ENCODE measurements around the gene FAM53B.

Gene FAM53B

GRCh38 chr10:124651402-124651891 lies 92.7 kb downstream of the FAM53B start:
- no peak overlapping the region for H3K14ac ChIP-seq (ENCODE audit: low read length)
- H3K4me2 ChIP-seq (ENCODE audit: insufficient read depth, low read length, poor library complexity, severe bottlenecking) = no peak overlapping the region
- H3K36me3 ChIP-seq (replicated peaks in 1 of 2; ENCODE audit: control insufficient read depth in 2 of 2, insufficient read depth in 2 of 2, low read length in 2 of 2) = peaks cover 8 to 27% of the 10 kb centered on the region in 2 donors
- H2BK12ac ChIP-seq (ENCODE audit: low read length) = peak overlapping the region; percentile 36
- H3K4ac ChIP-seq (ENCODE audit: low read length) = no peak overlapping the region
- peaks cover 8 to 34% of the 10 kb centered on the region in 2 donors for H3K4me1 ChIP-seq (ENCODE audit: control insufficient read depth in 2 of 2, insufficient read depth in 1 of 2, low read depth in 1 of 2, low read length in 2 of 2)
- no peak overlapping the region for H4K91ac ChIP-seq (ENCODE audit: low read depth, low read length, poor library complexity)
- DNase-seq (ENCODE audit: low spot score) = no peak
- H3K4me3 ChIP-seq (ENCODE audit: low read length in 2 of 2) = no peak overlapping the region
- H2BK120ac ChIP-seq (ENCODE audit: low read depth, low read length) = no peak overlapping the region
- no peaks in the 10 kb centered on the region for H3K27me3 ChIP-seq (ENCODE audit: control insufficient read depth in 3 of 3, insufficient read depth in 3 of 3, low read depth in 1 of 3, low read length in 3 of 3)
- H2BK15ac ChIP-seq (ENCODE audit: low read length) = peak overlapping the region; percentile 34
- no peak overlapping the region for H3K27ac ChIP-seq (replicated peaks; ENCODE audit: low read length)
- no peak overlapping the region for H3K23ac ChIP-seq (ENCODE audit: low read depth, low read length, poor library complexity)
- H4K8ac ChIP-seq (ENCODE audit: low read depth, low read length) = no peak overlapping the region
- H3K79me1 ChIP-seq (ENCODE audit: low read depth, low read length) = peaks cover 13% of the 10 kb centered on the region
- H3K9me3 ChIP-seq (replicated peaks in 1 of 2; ENCODE audit: control insufficient read depth in 2 of 2, insufficient read depth in 1 of 2, low read depth in 1 of 2, low read length in 2 of 2) = no peaks in the 10 kb centered on the region
- WGBS, 2 donors (ENCODE audit: extremely low coverage in 2 of 2, insufficient read length in 2 of 2, insufficient replicate concordance in 1 of 2) = no CpG with 5 or more reads among the region's 14 CpGs
- H3K18ac ChIP-seq (ENCODE audit: low read length) = peak overlapping the region; percentile 86
- peak overlapping the region; percentile 57 for H2AK5ac ChIP-seq (ENCODE audit: low read depth, low read length)
- H2AFZ ChIP-seq (ENCODE audit: low read length) = no peak overlapping the region
- peak overlapping the region; percentile 7 for H2BK5ac ChIP-seq (ENCODE audit: low read length)
- peak overlapping the region; percentile 44 for H3K9ac ChIP-seq (ENCODE audit: low read depth, low read length, poor library complexity)

GRCh38 chr10:124650820-124651401 lies 93.3 kb downstream of the FAM53B start:
- Histone ChIP-seq H2BK12ac (ENCODE audit: low read length) (peak overlapping the region; percentile 36), H3K27me3 (ENCODE audit: control insufficient read depth in 3 of 3, insufficient read depth in 3 of 3, low read depth in 1 of 3, low read length in 3 of 3) (no peaks in the 10 kb centered on the region), H3K4me1 (ENCODE audit: control insufficient read depth in 2 of 2, insufficient read depth in 1 of 2, low read depth in 1 of 2, low read length in 2 of 2) (peaks cover 8 to 34% of the 10 kb centered on the region in 2 donors), H3K14ac (ENCODE audit: low read length) (no peak overlapping the region), H4K91ac (ENCODE audit: low read depth, low read length, poor library complexity) (no peak overlapping the region), H2AK5ac (ENCODE audit: low read depth, low read length) (peak overlapping the region; percentile 57), H4K8ac (ENCODE audit: low read depth, low read length) (no peak overlapping the region), H3K9ac (ENCODE audit: low read depth, low read length, poor library complexity) (peak overlapping the region; percentile 44), H3K4me3 (ENCODE audit: low read length in 2 of 2) (no peak overlapping the region), H3K9me3 (replicated peaks in 1 of 2; ENCODE audit: control insufficient read depth in 2 of 2, insufficient read depth in 1 of 2, low read depth in 1 of 2, low read length in 2 of 2) (no peaks in the 10 kb centered on the region), H3K23ac (ENCODE audit: low read depth, low read length, poor library complexity) (no peak overlapping the region), H2BK5ac (ENCODE audit: low read length) (peak overlapping the region; percentile 7), H3K18ac (ENCODE audit: low read length) (peak overlapping the region; percentile 86), H3K79me1 (ENCODE audit: low read depth, low read length) (peaks cover 13% of the 10 kb centered on the region), H2BK120ac (ENCODE audit: low read depth, low read length) (no peak overlapping the region), H3K4me2 (ENCODE audit: insufficient read depth, low read length, poor library complexity, severe bottlenecking) (no peak overlapping the region), H2BK15ac (ENCODE audit: low read length) (peak overlapping the region; percentile 34), H3K27ac (replicated peaks; ENCODE audit: low read length) (no peak overlapping the region), H3K36me3 (replicated peaks in 1 of 2; ENCODE audit: control insufficient read depth in 2 of 2, insufficient read depth in 2 of 2, low read length in 2 of 2) (peaks cover 8 to 22% of the 10 kb centered on the region in 2 donors), H3K4ac (ENCODE audit: low read length) (no peak overlapping the region), H2AFZ (ENCODE audit: low read length) (no peak overlapping the region)
- DNase-seq (ENCODE audit: low spot score) = no peak
- WGBS, 2 donors (ENCODE audit: extremely low coverage in 2 of 2, insufficient read length in 2 of 2, insufficient replicate concordance in 1 of 2) = no CpG with 5 or more reads among the region's 13 CpGs

- no peak overlapping the region for H3K4me3 ChIP-seq (ENCODE audit: low read length in 2 of 2)
- H2BK15ac ChIP-seq (ENCODE audit: low read length) = no peak overlapping the region
- no peak overlapping the region for H2BK12ac ChIP-seq (ENCODE audit: low read length)
- no peaks in the 10 kb centered on the region for H3K27me3 ChIP-seq (ENCODE audit: control insufficient read depth in 3 of 3, insufficient read depth in 3 of 3, low read depth in 1 of 3, low read length in 3 of 3)
- H3K79me1 ChIP-seq (ENCODE audit: low read depth, low read length) = peaks cover 10% of the 10 kb centered on the region
- WGBS, 2 donors (ENCODE audit: extremely low coverage in 2 of 2, insufficient read length in 2 of 2, insufficient replicate concordance in 1 of 2) = no CpG with 5 or more reads among the region's 12 CpGs
- H2AK5ac ChIP-seq (ENCODE audit: low read depth, low read length) = no peak overlapping the region
- H2BK5ac ChIP-seq (ENCODE audit: low read length) = no peak overlapping the region
- no peak overlapping the region for H3K4ac ChIP-seq (ENCODE audit: low read length)
- H3K27ac ChIP-seq (replicated peaks; ENCODE audit: low read length) = no peak overlapping the region
- no peak overlapping the region for H4K8ac ChIP-seq (ENCODE audit: low read depth, low read length)
- H3K9me3 ChIP-seq (replicated peaks in 1 of 2; ENCODE audit: control insufficient read depth in 2 of 2, insufficient read depth in 1 of 2, low read depth in 1 of 2, low read length in 2 of 2) = no peaks in the 10 kb centered on the region
- peaks cover 2 to 16% of the 10 kb centered on the region in 2 donors for H3K36me3 ChIP-seq (replicated peaks in 1 of 2; ENCODE audit: control insufficient read depth in 2 of 2, insufficient read depth in 2 of 2, low read length in 2 of 2)
- peak overlapping the region; percentile 38 for H3K18ac ChIP-seq (ENCODE audit: low read length)
- H3K14ac ChIP-seq (ENCODE audit: low read length) = no peak overlapping the region
- DNase-seq (ENCODE audit: low spot score) = no peak
- peaks cover 8 to 37% of the 10 kb centered on the region in 2 donors for H3K4me1 ChIP-seq (ENCODE audit: control insufficient read depth in 2 of 2, insufficient read depth in 1 of 2, low read depth in 1 of 2, low read length in 2 of 2)
- no peak overlapping the region for H3K9ac ChIP-seq (ENCODE audit: low read depth, low read length, poor library complexity)
- H3K4me2 ChIP-seq (ENCODE audit: insufficient read depth, low read length, poor library complexity, severe bottlenecking) = no peak overlapping the region
- H4K91ac ChIP-seq (ENCODE audit: low read depth, low read length, poor library complexity) = no peak overlapping the region
- no peak overlapping the region for H3K23ac ChIP-seq (ENCODE audit: low read depth, low read length, poor library complexity)
- no peak overlapping the region for H2BK120ac ChIP-seq (ENCODE audit: low read depth, low read length)
- no peak overlapping the region for H2AFZ ChIP-seq (ENCODE audit: low read length)
Observed at GRCh38 chr10:124650263-124650662, 93.9 kb downstream of the FAM53B start.

- Histone ChIP-seq H2BK15ac (ENCODE audit: low read length) (no peak overlapping the region), H2BK5ac (ENCODE audit: low read length) (no peak overlapping the region), H3K27ac (replicated peaks; ENCODE audit: low read length) (peak overlapping the region; percentile 33), H3K4me2 (ENCODE audit: insufficient read depth, low read length, poor library complexity, severe bottlenecking) (no peak overlapping the region), H3K4ac (ENCODE audit: low read length) (no peak overlapping the region), H3K4me1 (ENCODE audit: control insufficient read depth in 2 of 2, insufficient read depth in 1 of 2, low read depth in 1 of 2, low read length in 2 of 2) (peaks cover 8 to 41% of the 10 kb centered on the region in 2 donors), H3K23ac (ENCODE audit: low read depth, low read length, poor library complexity) (peak overlapping the region; percentile 12), H3K79me1 (ENCODE audit: low read depth, low read length) (peaks cover 13% of the 10 kb centered on the region), H3K9me3 (replicated peaks in 1 of 2; ENCODE audit: control insufficient read depth in 2 of 2, insufficient read depth in 1 of 2, low read depth in 1 of 2, low read length in 2 of 2) (no peaks in the 10 kb centered on the region), H2AFZ (ENCODE audit: low read length) (no peak overlapping the region), H3K18ac (ENCODE audit: low read length) (peak overlapping the region; percentile 4), H4K91ac (ENCODE audit: low read depth, low read length, poor library complexity) (no peak overlapping the region), H3K4me3 (ENCODE audit: low read length in 2 of 2) (no peak overlapping the region), H2BK12ac (ENCODE audit: low read length) (peak overlapping the region; percentile 68), H3K36me3 (replicated peaks in 1 of 2; ENCODE audit: control insufficient read depth in 2 of 2, insufficient read depth in 2 of 2, low read length in 2 of 2) (peaks cover 0 to 13% of the 10 kb centered on the region in 2 donors), H3K9ac (ENCODE audit: low read depth, low read length, poor library complexity) (peak overlapping the region; percentile 34), H3K27me3 (ENCODE audit: control insufficient read depth in 3 of 3, insufficient read depth in 3 of 3, low read depth in 1 of 3, low read length in 3 of 3) (no peaks in the 10 kb centered on the region), H4K8ac (ENCODE audit: low read depth, low read length) (no peak overlapping the region), H3K14ac (ENCODE audit: low read length) (no peak overlapping the region), H2AK5ac (ENCODE audit: low read depth, low read length) (no peak overlapping the region), H2BK120ac (ENCODE audit: low read depth, low read length) (no peak overlapping the region)
- no peak for DNase-seq (ENCODE audit: low spot score)
- no CpG with 5 or more reads among the region's 5 CpGs for WGBS, 2 donors (ENCODE audit: extremely low coverage in 2 of 2, insufficient read length in 2 of 2, insufficient replicate concordance in 1 of 2)
Observed at GRCh38 chr10:124649214-124649613, 95.0 kb downstream of the FAM53B start.

All from neuronal stem cell (in vitro differentiated cells).